Vagina (tissue), 2 donors: ENCODE measurements around the gene LOC128125822.
"Not testable (repeated sequence)": the region's sequence is repeated elsewhere in the genome, so short reads cannot be mapped to it uniquely, and the experiment has no call there.

Experiments
- DNase-seq, 2 donors: peaks; one replicate each; pipeline ENCODE4 v3.0.0-alpha.2; 2017; ENCODE audit errors: extremely low spot score in 2 of 2
- H3K27ac ChIP-seq: fragments of 200-600 bp; sonication (generic); one replicate; pipeline ENCODE4 v1.5.1; 2019
- H3K27me3 ChIP-seq: fragments of 200-600 bp; sonication (generic); one replicate; pipeline ENCODE4 v1.5.1; 2019
- H3K36me3 ChIP-seq, 2 donors: fragments of 200-600 bp; sonication (generic); one replicate each; pipeline ENCODE4 v1.5.1; 2017 to 2019
- H3K4me1 ChIP-seq: fragments of 200-600 bp; sonication (generic); one replicate; pipeline ENCODE4 v1.5.1; 2019
- H3K4me3 ChIP-seq, 2 donors: fragments of 200-600 bp; sonication (generic); 1 replicate in 1 of 2; 2 replicates in 1 of 2; pipeline ENCODE4 v1.5.1; 2016 to 2019
- H3K9me3 ChIP-seq: fragments of 200-600 bp; sonication (generic); one replicate; pipeline ENCODE4 v1.5.1; 2019
- CTCF ChIP-seq, 3 experiments: fragments of 450-650 bp in 2 of 3; fragments of 200-600 bp in 1 of 3; sonication (generic) in 1 of 3; IDR thresholded peaks; one replicate each; pipeline ENCODE4 v1.5.1; 2017 to 2019; ENCODE audit warnings: antibody characterized with exemption in 3 of 3, mild to moderate bottlenecking in 2 of 3, moderate library complexity in 2 of 3
- POLR2A ChIP-seq, 2 donors: fragments of 450-650 bp; IDR thresholded peaks; one replicate each; pipeline ENCODE4 v1.6.1; 2017; ENCODE audit warnings: antibody characterized with exemption in 2 of 2, mild to moderate bottlenecking in 2 of 2, moderate library complexity in 2 of 2
- POLR2AphosphoS5 ChIP-seq, 2 donors: sonication (generic); formaldehyde crosslinking; IDR thresholded peaks; one replicate each; pipeline ENCODE4 v1.9.0; 2017; ENCODE audit warnings: antibody characterized with exemption in 2 of 2, mild to moderate bottlenecking in 2 of 2, low read depth in 1 of 2; ENCODE audit not compliant: insufficient read depth in 1 of 2
- intact Hi-C: fragments of 100-400 bp; cut with DNase I; formaldehyde crosslinking; loops from one replicate; pipeline ENCODE4 v1.15.1; 2023

LOC128125822 gene

GRCh38 chr6:63580704-63580961, 8.4 kb downstream of the LOC128125822 start:
- no peak overlapping the region for H3K4me3 ChIP-seq
- intact Hi-C loops = no loop called here
- no peaks in the 10 kb centered on the region for H3K27me3 ChIP-seq
- H3K4me1 ChIP-seq = peaks cover 7% of the 10 kb centered on the region
- H3K9me3 ChIP-seq = no peaks in the 10 kb centered on the region
- TF ChIP-seq POLR2A (IDR thresholded peaks at IDR 0.05) = no peak
- TF ChIP-seq POLR2AphosphoS5 (IDR thresholded peaks at IDR 0.05; ENCODE audit: insufficient read depth in 1 of 2, low read depth in 1 of 2) = no peak
- no peak for TF ChIP-seq CTCF (IDR thresholded peaks at IDR 0.05)
- H3K36me3 ChIP-seq = peaks cover 0 to 45% of the 10 kb centered on the region in 2 donors
- DNase-seq = no peak
- H3K27ac ChIP-seq = no peak overlapping the region

GRCh38 chr6:63581355-63582013, 9.2 kb downstream of the LOC128125822 start:
- H3K36me3 ChIP-seq = peaks cover 0 to 45% of the 10 kb centered on the region in 2 donors
- intact Hi-C loops = no loop called here
- H3K9me3 ChIP-seq = no peaks in the 10 kb centered on the region
- no peak for DNase-seq
- H3K27me3 ChIP-seq = no peaks in the 10 kb centered on the region
- TF ChIP-seq POLR2AphosphoS5 (IDR thresholded peaks at IDR 0.05; ENCODE audit: insufficient read depth in 1 of 2, low read depth in 1 of 2) = no peak
- no peak for TF ChIP-seq POLR2A (IDR thresholded peaks at IDR 0.05)
- TF ChIP-seq CTCF (IDR thresholded peaks at IDR 0.05) = no peak
- peaks cover 2% of the 10 kb centered on the region for H3K4me1 ChIP-seq
- no peak overlapping the region for H3K27ac ChIP-seq
- H3K4me3 ChIP-seq = no peak overlapping the region

GRCh38 chr6:63582579-63583231, 10.4 kb downstream of the LOC128125822 start:
- no peak for DNase-seq
- Histone ChIP-seq H3K27me3 (no peaks in the 10 kb centered on the region), H3K4me3 (no peak overlapping the region), H3K9me3 (no peaks in the 10 kb centered on the region), H3K36me3 (peaks cover 0 to 36% of the 10 kb centered on the region in 2 donors), H3K27ac (no peak overlapping the region), H3K4me1 (no peaks in the 10 kb centered on the region)
- intact Hi-C loops = no loop called here
- TF ChIP-seq CTCF (IDR thresholded peaks at IDR 0.05) (no peak), POLR2A (IDR thresholded peaks at IDR 0.05) (no peak), POLR2AphosphoS5 (IDR thresholded peaks at IDR 0.05; ENCODE audit: insufficient read depth in 1 of 2, low read depth in 1 of 2) (no peak)

GRCh38 chr6:63584125-63584514, 11.8 kb downstream of the LOC128125822 start:
- H3K4me3 ChIP-seq = no peak overlapping the region
- no peaks in the 10 kb centered on the region for H3K9me3 ChIP-seq
- DNase-seq = no peak
- no peaks in the 10 kb centered on the region for H3K27me3 ChIP-seq
- H3K36me3 ChIP-seq = peaks cover 0 to 26% of the 10 kb centered on the region in 2 donors
- H3K27ac ChIP-seq = no peak overlapping the region
- TF ChIP-seq CTCF (IDR thresholded peaks at IDR 0.05) (no peak), POLR2A (IDR thresholded peaks at IDR 0.05) (no peak), POLR2AphosphoS5 (IDR thresholded peaks at IDR 0.05; ENCODE audit: insufficient read depth in 1 of 2, low read depth in 1 of 2) (no peak)
- intact Hi-C loops = no loop called here
- no peaks in the 10 kb centered on the region for H3K4me1 ChIP-seq

GRCh38 chr6:63584566-63584965, 12.3 kb downstream of the LOC128125822 start:
- no peak overlapping the region for H3K27ac ChIP-seq
- no peaks in the 10 kb centered on the region for H3K9me3 ChIP-seq
- peaks cover 0 to 21% of the 10 kb centered on the region in 2 donors for H3K36me3 ChIP-seq
- H3K4me1 ChIP-seq = no peaks in the 10 kb centered on the region
- no peaks in the 10 kb centered on the region for H3K27me3 ChIP-seq
- TF ChIP-seq CTCF (IDR thresholded peaks at IDR 0.05) (no peak), POLR2A (IDR thresholded peaks at IDR 0.05) (no peak), POLR2AphosphoS5 (IDR thresholded peaks at IDR 0.05; ENCODE audit: insufficient read depth in 1 of 2, low read depth in 1 of 2) (no peak)
- intact Hi-C loops = no loop called here
- no peak overlapping the region for H3K4me3 ChIP-seq
- DNase-seq = no peak

- H3K36me3 ChIP-seq = peaks cover 0 to 11% of the 10 kb centered on the region in 2 donors
- H3K27ac ChIP-seq, H3K9me3 ChIP-seq, H3K4me1 ChIP-seq, intact Hi-C loops, H3K4me3 ChIP-seq, H3K27me3 ChIP-seq, DNase-seq: not testable (repeated sequence)
These were observed 13.4 kb downstream of the LOC128125822 start for GRCh38 chr6:63585652-63586051.
